ENCODE measurements around the gene ATP11A. TPM values are rescaled to one million over a fixed set of nuclear protein-coding genes. Genes with fewer than 3 reads are reported as not detected.

The ATP11A gene
- total RNA-seq, 1 experiment from 2014 or later: 41.2 TPM

GRCh38 chr13:112718318-112718717 lies 28.5 kb downstream of the ATP11A start:
- BruUV-seq (replicated peaks): no TSS peak
- H3K4me3 Mint-ChIP-seq (ENCODE audit: unreplicated experiment): no peak overlapping the region
- ChIA-PET POLR2A (no interaction called here), CTCF (no interaction called here)
- no peak for TF ChIP-seq CTCF (IDR thresholded peaks at IDR 0.05; ENCODE audit: unreplicated experiment)
- no peaks in the 10 kb centered on the region for H3K27me3 Mint-ChIP-seq (ENCODE audit: insufficient read depth, unreplicated experiment)
- H3K36me3 Mint-ChIP-seq (ENCODE audit: insufficient read depth, unreplicated experiment): no peaks in the 10 kb centered on the region
- no peak for DNase-seq (ENCODE audit: unreplicated experiment)
- intact Hi-C loops (cut with micrococcal nuclease): no loop called here
- no peak overlapping the region for H3K27ac Mint-ChIP-seq (ENCODE audit: low read depth, unreplicated experiment)
- no peaks in the 10 kb centered on the region for H3K9me3 Mint-ChIP-seq (ENCODE audit: unreplicated experiment)
- H3K4me1 Mint-ChIP-seq (ENCODE audit: insufficient read depth, unreplicated experiment): peaks cover 18% of the 10 kb centered on the region

GRCh38 chr13:112719016-112719415 lies 29.2 kb downstream of the ATP11A start:
- peaks cover 17% of the 10 kb centered on the region for H3K4me1 Mint-ChIP-seq (ENCODE audit: insufficient read depth, unreplicated experiment)
- ChIA-PET POLR2A (no interaction called here), CTCF (interaction anchor here (0.6 kb wide), 1 partner anchor 9 kb away, joined by 3 read pairs; no protein-coding TSS in a partner anchor)
- TF ChIP-seq CTCF (IDR thresholded peaks at IDR 0.05; ENCODE audit: unreplicated experiment): no peak
- intact Hi-C loops (cut with micrococcal nuclease): no loop called here
- H3K9me3 Mint-ChIP-seq (ENCODE audit: unreplicated experiment): no peaks in the 10 kb centered on the region
- H3K27ac Mint-ChIP-seq (ENCODE audit: low read depth, unreplicated experiment): no peak overlapping the region
- H3K27me3 Mint-ChIP-seq (ENCODE audit: insufficient read depth, unreplicated experiment): no peaks in the 10 kb centered on the region
- no peak for DNase-seq (ENCODE audit: unreplicated experiment)
- H3K36me3 Mint-ChIP-seq (ENCODE audit: insufficient read depth, unreplicated experiment): no peaks in the 10 kb centered on the region
- no peak overlapping the region for H3K4me3 Mint-ChIP-seq (ENCODE audit: unreplicated experiment)
- BruUV-seq (replicated peaks): no TSS peak

- BruUV-seq (replicated peaks): no TSS peak
- H3K4me1 Mint-ChIP-seq (ENCODE audit: insufficient read depth, unreplicated experiment): peaks cover 12% of the 10 kb centered on the region
- no peak overlapping the region for H3K27ac Mint-ChIP-seq (ENCODE audit: low read depth, unreplicated experiment)
- ChIA-PET CTCF (interaction anchor here (0.6 kb wide), 1 partner anchor 9 kb away, joined by 3 read pairs; no protein-coding TSS in a partner anchor), POLR2A (no interaction called here)
- intact Hi-C loops (cut with micrococcal nuclease): no loop called here
- no peak for DNase-seq (ENCODE audit: unreplicated experiment)
- no peaks in the 10 kb centered on the region for H3K27me3 Mint-ChIP-seq (ENCODE audit: insufficient read depth, unreplicated experiment)
- no peaks in the 10 kb centered on the region for H3K36me3 Mint-ChIP-seq (ENCODE audit: insufficient read depth, unreplicated experiment)
- no peak overlapping the region for H3K4me3 Mint-ChIP-seq (ENCODE audit: unreplicated experiment)
- no peak for TF ChIP-seq CTCF (IDR thresholded peaks at IDR 0.05; ENCODE audit: unreplicated experiment)
- no peaks in the 10 kb centered on the region for H3K9me3 Mint-ChIP-seq (ENCODE audit: unreplicated experiment)
These were observed 29.7 kb downstream of the ATP11A start for GRCh38 chr13:112719556-112719955.

- ChIA-PET CTCF (no interaction called here), POLR2A (no interaction called here)
- H3K4me3 Mint-ChIP-seq (ENCODE audit: unreplicated experiment): no peak overlapping the region
- intact Hi-C loops (cut with micrococcal nuclease): no loop called here
- peaks cover 10% of the 10 kb centered on the region for H3K4me1 Mint-ChIP-seq (ENCODE audit: insufficient read depth, unreplicated experiment)
- H3K9me3 Mint-ChIP-seq (ENCODE audit: unreplicated experiment): no peaks in the 10 kb centered on the region
- H3K27ac Mint-ChIP-seq (ENCODE audit: low read depth, unreplicated experiment): no peak overlapping the region
- no peaks in the 10 kb centered on the region for H3K36me3 Mint-ChIP-seq (ENCODE audit: insufficient read depth, unreplicated experiment)
- DNase-seq (ENCODE audit: unreplicated experiment): no peak
- no peaks in the 10 kb centered on the region for H3K27me3 Mint-ChIP-seq (ENCODE audit: insufficient read depth, unreplicated experiment)
- TF ChIP-seq CTCF (IDR thresholded peaks at IDR 0.05; ENCODE audit: unreplicated experiment): no peak
- no TSS peak for BruUV-seq (replicated peaks)
These were observed 30.4 kb downstream of the ATP11A start for GRCh38 chr13:112720251-112720650.

All from MCF 10A (cell line).